IgD-negative memory B cell (primary cell): ENCODE data around the gene GPR143. TPM values are rescaled to one million over a fixed set of nuclear protein-coding genes. Genes with fewer than 3 reads are reported as not detected.

ENCODE experiments used
- H3K27ac Mint-ChIP-seq, 3 donors: one replicate each; pipeline ENCODE4 v1.8.0; 2020 to 2022; ENCODE audit warnings: mild to moderate bottlenecking in 3 of 3, mixed read lengths in 3 of 3, moderate library complexity in 1 of 3
- H3K27me3 Mint-ChIP-seq: one replicate; pipeline ENCODE4 v1.8.0; 2021; ENCODE audit warnings: mixed read lengths
- H3K36me3 Mint-ChIP-seq: one replicate; pipeline ENCODE4 v1.8.0; 2020; ENCODE audit warnings: mild to moderate bottlenecking, mixed read lengths
- H3K4me1 Mint-ChIP-seq, 3 donors: one replicate each; pipeline ENCODE4 v1.8.0; 2020 to 2022; ENCODE audit warnings: mixed read lengths in 3 of 3, mild to moderate bottlenecking in 1 of 3
- H3K4me3 Mint-ChIP-seq, 4 donors: one replicate each; pipeline ENCODE4 v1.8.0; 2020 to 2022; ENCODE audit warnings: mild to moderate bottlenecking in 4 of 4, mixed read lengths in 4 of 4, moderate library complexity in 3 of 4
- H3K9me3 Mint-ChIP-seq, 3 donors: one replicate each; pipeline ENCODE4 v1.8.0; 2020 to 2021; ENCODE audit warnings: mixed read lengths in 3 of 3, mild to moderate bottlenecking in 1 of 3
- polyA plus RNA-seq: library from polyadenylated mRNA; unstranded; fragments of 300-500 nt; fragmentation: Illumina TruSeq; gene quantifications from one replicate; pipeline ENCODE4 v1.2.3, GENCODE V29; 2021

The GPR143 gene
- polyA plus RNA-seq, 1 donor from 2014 or later, result 0.20 TPM

- H3K27me3 Mint-ChIP-seq, result peaks cover 2% of the 10 kb centered on the region
- no peak overlapping the region for H3K27ac Mint-ChIP-seq
- H3K36me3 Mint-ChIP-seq, result peaks cover 14% of the 10 kb centered on the region
- no peak overlapping the region for H3K4me3 Mint-ChIP-seq
- H3K9me3 Mint-ChIP-seq, result peaks cover 0 to 8% (median under 1%) of the 10 kb centered on the region in 3 donors
- H3K4me1 Mint-ChIP-seq, result peaks cover 17 to 25% (median 19%) of the 10 kb centered on the region in 3 donors
Observed at GRCh38 chrX:9681011-9681410, 84.6 kb downstream of the GPR143 start.

- Mint-ChIP-seq H3K4me3 (peak overlapping the region in 2 of 4 donors; percentile 1 to 88), H3K9me3 (peaks cover 0 to 13% (median 4%) of the 10 kb centered on the region in 3 donors), H3K36me3 (peaks cover 15% of the 10 kb centered on the region), H3K4me1 (peaks cover 17 to 25% (median 21%) of the 10 kb centered on the region in 3 donors), H3K27ac (peak overlapping the region; percentile 36 to 98 (median 97)), H3K27me3 (peaks cover 2% of the 10 kb centered on the region)
Observed at GRCh38 chrX:9678215-9678965, 87.3 kb downstream of the GPR143 start.

GRCh38 chrX:9677098-9677739 lies 88.4 kb downstream of the GPR143 start:
- no peaks in the 10 kb centered on the region for H3K27me3 Mint-ChIP-seq
- peaks cover 13% of the 10 kb centered on the region for H3K36me3 Mint-ChIP-seq
- H3K4me3 Mint-ChIP-seq, result peak overlapping the region; percentile 57 to 88 (median 70)
- H3K4me1 Mint-ChIP-seq, result peaks cover 22 to 33% (median 28%) of the 10 kb centered on the region in 3 donors
- H3K9me3 Mint-ChIP-seq, result peaks cover 0 to 17% (median 6%) of the 10 kb centered on the region in 3 donors
- peak overlapping the region; percentile 84 to 98 (median 97) for H3K27ac Mint-ChIP-seq

- Mint-ChIP-seq H3K36me3 (peaks cover 9% of the 10 kb centered on the region), H3K9me3 (peaks cover 0 to 19% (median 7%) of the 10 kb centered on the region in 3 donors), H3K4me3 (peak overlapping the region in 3 of 4 donors; percentile 57 to 88 (median 61)), H3K27ac (peak overlapping the region; percentile 84 to 98 (median 97)), H3K4me1 (peaks cover 27 to 38% (median 33%) of the 10 kb centered on the region in 3 donors), H3K27me3 (no peaks in the 10 kb centered on the region)
Observed at GRCh38 chrX:9676738-9677097, 88.9 kb downstream of the GPR143 start.

DNA sequence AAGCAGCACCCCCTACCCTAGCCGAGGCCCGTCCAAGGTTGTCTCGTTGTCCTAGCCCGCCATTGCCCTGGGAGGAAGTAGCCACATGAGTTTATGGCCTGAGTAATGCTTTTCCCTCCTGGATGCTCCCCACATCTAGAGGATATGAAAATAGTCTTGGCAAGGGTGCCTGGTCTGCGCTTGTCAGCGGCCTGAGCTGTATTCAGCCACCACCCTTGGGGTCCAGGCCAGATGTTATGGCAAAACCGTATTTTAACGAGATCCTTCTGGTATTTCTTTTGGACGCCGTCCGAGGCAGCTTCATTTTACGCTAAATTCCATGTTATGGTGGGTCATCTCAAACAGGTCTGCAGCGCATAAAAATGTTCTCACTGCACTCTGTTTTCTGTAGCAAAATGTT lies 89.3 kb downstream of the GPR143 start:
- peaks cover 0 to 19% (median 7%) of the 10 kb centered on the region in 3 donors for H3K9me3 Mint-ChIP-seq
- H3K27me3 Mint-ChIP-seq, result no peaks in the 10 kb centered on the region
- H3K4me3 Mint-ChIP-seq, result no peak overlapping the region
- peak overlapping the region; percentile 84 to 98 (median 97) for H3K27ac Mint-ChIP-seq
- peaks cover 9% of the 10 kb centered on the region for H3K36me3 Mint-ChIP-seq
- H3K4me1 Mint-ChIP-seq, result peaks cover 31 to 40% (median 35%) of the 10 kb centered on the region in 3 donors

Other genes starting within 250 kb of the GPR143 start
- gene SHROOM2, start 20.6 kb upstream of the GPR143 start, polyA plus RNA-seq, result not detected
- not detected for gene CLDN34, start 201.5 kb upstream of the GPR143 start, polyA plus RNA-seq